ENCODE data around the gene EVL. TPM values are rescaled to one million over a fixed set of nuclear protein-coding genes. Genes with fewer than 3 reads are reported as not detected.

EVL gene
- total RNA-seq, 1 donor from 2014 or later = 9.1 TPM

DNA sequence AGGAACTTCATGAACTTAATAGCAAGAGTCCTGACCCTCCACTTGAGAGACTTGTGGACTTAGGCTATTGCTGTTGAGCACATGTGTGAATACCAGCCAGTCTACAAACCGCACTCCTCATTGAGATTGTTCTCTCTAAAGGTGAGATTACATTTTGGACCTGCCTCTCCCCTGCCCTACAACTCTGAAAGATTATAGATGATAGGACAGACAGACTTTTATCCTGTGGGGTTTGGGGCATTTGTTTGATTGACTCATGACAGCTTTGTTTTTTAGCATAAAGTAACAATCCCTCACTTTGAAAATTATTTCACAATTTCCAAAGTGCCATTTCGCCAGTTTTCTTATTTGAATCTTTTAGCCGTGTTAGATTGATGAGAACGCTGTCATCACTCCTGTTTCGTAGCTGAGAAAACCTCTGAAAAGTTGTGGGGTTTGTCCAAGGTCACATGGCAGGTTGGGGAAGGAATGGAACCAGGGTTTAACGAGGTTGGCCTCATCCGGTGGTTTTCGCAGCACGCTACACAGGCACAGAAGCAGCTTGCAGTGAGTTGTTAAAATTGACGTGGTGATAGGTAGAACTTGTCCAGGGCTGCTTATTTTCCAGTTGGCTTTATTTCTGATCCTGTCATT lies 836 bp downstream of the EVL start:
- no peak for DNase-seq (ENCODE audit: low read depth in 2 of 2)

GRCh38 chr14:100066962-100067361 lies 1.7 kb downstream of the EVL start:
- no peak for DNase-seq (ENCODE audit: low read depth in 2 of 2)

GRCh38 chr14:100067481-100067880 lies 2.3 kb downstream of the EVL start:
- no peak for DNase-seq (ENCODE audit: low read depth in 2 of 2)

DNA sequence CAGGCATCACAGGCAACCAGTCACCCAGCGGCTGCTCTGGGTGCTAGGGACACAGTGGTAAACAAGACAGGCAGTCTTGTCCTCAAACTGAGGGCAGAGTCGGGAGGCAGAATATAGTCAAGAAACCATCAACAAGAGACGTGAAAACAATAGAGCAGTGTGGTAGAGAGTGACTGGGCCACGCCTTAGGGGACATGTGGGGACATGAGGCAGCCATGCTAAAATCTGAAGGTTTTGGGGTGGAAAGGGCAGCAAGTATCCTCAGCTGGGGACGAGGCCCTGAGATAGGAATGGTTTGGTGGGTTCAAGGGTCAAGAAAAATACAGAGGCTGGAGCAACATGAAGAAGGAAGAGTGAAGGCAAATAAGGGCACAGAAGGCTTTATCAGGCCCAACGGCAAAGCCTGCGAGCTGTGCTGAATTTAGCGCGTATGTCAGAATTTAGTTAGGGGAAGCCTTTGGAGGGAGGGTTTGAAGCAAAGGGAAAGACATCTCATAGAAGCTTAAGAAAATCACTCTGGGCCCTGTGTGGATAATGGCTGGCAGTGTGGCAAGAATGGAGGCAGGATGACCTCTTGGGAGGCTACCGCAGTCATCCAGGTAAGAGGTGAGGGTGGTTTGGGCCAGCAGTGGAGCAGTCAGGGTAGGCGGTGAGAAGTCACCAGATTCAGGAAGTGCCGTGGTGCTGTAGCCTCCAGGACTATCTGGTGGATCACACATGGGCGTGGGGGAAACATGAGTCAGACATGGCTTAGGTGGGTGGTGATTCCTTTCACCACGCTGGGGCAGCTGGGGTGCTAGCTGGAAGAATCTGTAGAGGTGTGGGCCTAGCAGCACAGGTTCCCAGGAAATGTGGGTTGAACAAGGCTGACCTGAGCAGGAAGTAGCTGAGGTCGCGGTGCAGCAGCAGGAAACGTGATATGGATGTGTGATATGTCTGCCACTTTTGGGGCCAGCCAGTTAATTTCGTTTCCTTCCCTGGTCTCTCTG lies 3.0 kb downstream of the EVL start:
- peak; percentile 63 to 65 for DNase-seq (ENCODE audit: low read depth in 2 of 2)

GRCh38 chr14:100069161-100069800 lies 4.1 kb downstream of the EVL start:
- DNase-seq (ENCODE audit: low read depth in 2 of 2) = no peak

DNA sequence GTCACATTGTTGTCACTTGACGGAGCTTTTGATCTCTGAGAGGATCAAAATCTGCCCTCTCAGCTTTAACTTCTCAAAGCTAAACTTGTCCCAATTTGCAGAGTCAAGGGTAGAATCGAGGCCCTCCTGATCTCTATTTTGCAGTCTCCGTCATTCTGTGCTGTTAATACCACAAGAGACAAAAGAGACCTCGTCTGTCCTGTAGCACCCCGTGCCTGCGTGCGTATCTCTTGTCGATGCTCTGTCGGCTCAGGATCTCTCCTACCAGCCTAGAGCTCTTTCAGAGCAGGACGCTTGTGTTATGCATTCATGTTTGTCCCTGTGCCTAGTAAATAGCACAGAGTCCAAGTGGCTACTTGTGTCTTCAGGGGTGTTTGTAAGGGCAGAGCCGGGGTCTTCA lies 5.1 kb downstream of the EVL start:
- DNase-seq (ENCODE audit: low read depth in 2 of 2) = no peak

- no peak for DNase-seq (ENCODE audit: low read depth in 2 of 2)
These were observed 6.3 kb downstream of the EVL start for GRCh38 chr14:100071545-100071944.

- DNase-seq (ENCODE audit: low read depth in 2 of 2) = peak in 1 of 2 donors; percentile 43
These were observed 7.6 kb downstream of the EVL start for GRCh38 chr14:100072783-100073346.

GRCh38 chr14:100073576-100074430 lies 8.6 kb downstream of the EVL start:
- DNase-seq (ENCODE audit: low read depth in 2 of 2) = no peak

- no peak for DNase-seq (ENCODE audit: low read depth in 2 of 2)
These were observed 9.3 kb downstream of the EVL start for GRCh38 chr14:100074431-100075100.

DNA sequence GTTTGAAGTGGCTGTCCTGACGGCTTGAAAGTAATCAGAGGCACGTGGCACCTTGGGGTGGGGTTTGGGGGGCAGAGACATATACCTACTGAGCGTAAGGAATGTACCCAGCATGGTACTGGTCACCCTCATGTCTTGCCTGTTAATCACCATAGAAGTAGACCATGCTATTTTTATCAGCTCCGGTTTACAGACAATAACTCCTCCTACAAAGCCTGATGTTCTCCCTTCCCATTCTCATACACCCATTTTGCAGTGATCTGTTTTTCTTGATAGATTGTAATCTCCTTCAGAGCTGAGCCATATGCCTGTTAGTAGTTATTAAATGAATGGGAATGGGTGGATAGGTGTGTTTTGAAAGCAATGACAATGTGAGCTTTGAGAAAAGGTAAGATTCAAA lies 10.5 kb downstream of the EVL start:
- no peak for DNase-seq (ENCODE audit: low read depth in 2 of 2)

GRCh38 chr14:100076133-100076532 lies 10.9 kb downstream of the EVL start:
- DNase-seq (ENCODE audit: low read depth in 2 of 2) = peak in 1 of 2 donors; percentile 20

DNA sequence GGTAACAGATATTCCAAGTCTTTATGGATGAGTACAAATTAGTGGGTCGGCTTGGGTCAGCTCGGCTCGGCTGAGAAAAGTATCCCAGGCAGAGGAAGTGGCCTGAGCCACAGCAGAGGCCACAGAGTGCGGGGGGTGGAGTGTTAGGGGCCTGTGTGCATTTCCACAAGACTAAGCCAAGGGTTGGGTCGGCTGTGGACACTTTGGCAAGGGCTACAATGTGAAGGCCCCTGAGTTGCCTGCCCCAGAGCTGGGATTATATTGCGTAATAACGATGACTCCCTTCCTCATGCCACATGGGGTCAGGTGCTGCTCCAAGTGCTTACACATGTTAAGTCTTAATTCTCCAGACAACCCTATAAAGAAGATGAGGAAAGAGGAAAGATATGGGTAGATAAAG lies 11.4 kb downstream of the EVL start:
- peak in 1 of 2 donors; percentile 35 for DNase-seq (ENCODE audit: low read depth in 2 of 2)

- DNase-seq (ENCODE audit: low read depth in 2 of 2) = no peak
These were observed 12.2 kb downstream of the EVL start for GRCh38 chr14:100077441-100077840.

GRCh38 chr14:100078216-100078803 lies 13.1 kb downstream of the EVL start:
- DNase-seq (ENCODE audit: low read depth in 2 of 2) = no peak

DNA sequence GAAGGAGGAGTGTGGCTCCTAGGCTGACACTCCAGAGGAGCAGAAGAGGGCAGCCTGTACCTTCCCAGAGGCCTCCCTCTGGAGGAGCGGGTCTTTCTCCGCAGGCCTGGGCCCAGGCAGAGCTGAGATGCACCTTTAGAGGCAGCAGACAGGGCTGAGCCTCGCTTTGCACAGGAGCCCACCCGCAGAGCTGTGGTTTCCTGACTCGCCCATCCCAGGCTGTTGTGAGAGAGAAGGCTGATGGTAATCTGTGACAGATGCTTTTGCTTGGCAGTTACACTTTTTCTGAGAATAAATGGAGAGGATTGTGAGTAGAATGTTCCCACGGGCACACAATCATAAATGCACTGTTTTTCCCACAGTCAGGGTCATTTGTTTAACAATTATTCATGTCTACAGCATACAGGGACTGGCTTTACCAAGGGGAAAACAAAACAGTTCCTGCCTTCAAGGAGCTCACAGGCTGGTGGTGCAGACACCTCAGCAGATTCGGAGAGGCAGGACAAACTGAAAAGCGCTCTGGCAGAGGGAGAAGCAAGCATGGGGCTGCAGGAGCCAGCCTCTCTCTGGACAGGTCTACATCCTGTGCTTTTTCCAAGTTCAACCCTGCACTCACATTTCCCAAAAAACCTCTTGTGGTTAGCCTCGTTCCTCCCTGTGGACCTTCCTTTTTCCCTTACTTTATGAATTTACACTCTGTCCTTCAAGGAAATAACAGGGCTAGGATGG lies 13.9 kb downstream of the EVL start:
- peak; percentile 17 to 27 for DNase-seq (ENCODE audit: low read depth in 2 of 2)

DNA sequence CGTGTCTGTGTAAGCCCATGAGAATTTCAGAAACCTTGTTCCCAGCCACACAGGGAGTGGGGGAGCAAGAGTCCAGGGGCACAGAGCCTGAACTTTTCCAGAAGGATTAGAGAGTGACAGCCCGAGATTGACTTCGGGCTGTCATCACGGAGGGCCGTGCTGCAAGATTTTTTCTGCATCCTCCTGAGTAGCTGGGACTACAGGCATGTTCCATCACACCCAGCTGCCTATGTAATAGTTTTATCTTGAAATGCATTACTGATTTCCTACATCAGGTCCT lies 14.4 kb downstream of the EVL start:
- DNase-seq (ENCODE audit: low read depth in 2 of 2) = no peak

- DNase-seq (ENCODE audit: low read depth in 2 of 2) = no peak
These were observed 15.0 kb downstream of the EVL start for GRCh38 chr14:100080206-100080605.

DNA sequence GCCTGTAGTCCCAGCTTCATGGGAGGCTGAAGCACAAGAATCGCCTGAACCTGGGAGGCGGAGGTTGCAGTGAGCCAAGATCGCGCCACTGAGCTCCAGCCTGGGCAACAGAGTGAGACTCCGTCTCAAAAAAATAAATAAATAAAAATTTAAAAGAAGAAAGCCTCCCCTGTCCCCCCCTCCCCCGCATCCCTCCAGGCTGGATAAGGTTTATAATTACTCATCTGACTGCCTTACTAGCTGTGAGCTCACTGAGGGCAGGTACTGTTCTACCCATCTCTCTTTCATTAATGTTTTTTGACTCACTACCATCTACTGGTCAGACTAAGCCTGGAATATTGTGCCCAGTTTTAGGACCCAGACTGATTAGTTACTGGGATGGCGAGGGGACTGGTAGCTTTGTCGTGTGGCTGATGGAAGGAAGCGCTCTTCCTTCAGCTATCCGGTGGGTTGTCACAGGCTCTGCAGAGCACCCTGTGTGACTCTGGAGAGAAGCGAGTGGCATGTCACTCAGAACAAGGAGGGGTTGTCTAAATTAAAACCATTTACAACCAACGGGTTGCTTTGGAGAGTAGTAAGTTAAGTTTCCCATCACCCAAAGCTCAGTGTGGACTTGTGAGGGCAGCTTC lies 16.9 kb downstream of the EVL start:
- DNase-seq (ENCODE audit: low read depth in 2 of 2) = no peak

All from lung microvascular endothelial cell (primary cell).